ENCODE results near the gene GLOD5.

Gene GLOD5

GRCh38 chrX:48823053-48823452, 61.5 kb downstream of the GLOD5 start:
- Histone ChIP-seq H3K36me3 (ENCODE audit: control insufficient read depth in 5 of 5, insufficient read depth in 5 of 5, low read length in 5 of 5) (peaks cover 0 to 60% (median 44%) of the 10 kb centered on the region in 5 donors), H3K4me1 (ENCODE audit: control insufficient read depth in 5 of 5, insufficient read depth in 5 of 5, low read length in 5 of 5) (no peaks in the 10 kb centered on the region), H3K4me3 (ENCODE audit: low read depth in 1 of 5, low read length in 5 of 5) (no peak overlapping the region), H3K9ac (ENCODE audit: low read length in 5 of 5) (no peak overlapping the region), H3K9me3 (ENCODE audit: control insufficient read depth in 5 of 5, low read length in 5 of 5) (peaks cover 0 to 13% (median 5%) of the 10 kb centered on the region in 5 donors), H3K27ac (ENCODE audit: low read depth, low read length) (no peak overlapping the region), H3K27me3 (ENCODE audit: control insufficient read depth in 5 of 5, insufficient read depth in 4 of 5, low read length in 5 of 5) (peaks cover 0 to 21% (median 7%) of the 10 kb centered on the region in 5 donors)
